SK-N-SH treated with all-trans-retinoic acid at 6 μM for 48 hours (cell line): ENCODE results near the gene SLC12A9.

Experiments used
- ATAC-seq: fragments of 200-7000 bp; cut with Tn5 transposase; 3 replicates; pipeline ENCODE4 v1.9.1; 2020; ENCODE audit warnings: mild to moderate bottlenecking, moderate library complexity
- ARNTL ChIP-seq: fragments of 450-650 bp; formaldehyde crosslinking; IDR thresholded peaks from 2 replicates; pipeline ENCODE4 v1.5.0; 2020; ENCODE audit warnings: low read depth, mild to moderate bottlenecking, moderate library complexity, borderline replicate concordance
- BACH2 ChIP-seq: fragments of 250-450 bp; sonication (Bioruptor Pico); IDR thresholded peaks from 2 replicates; pipeline ENCODE4 v1.9.0; 2021; ENCODE audit warnings: mild to moderate bottlenecking, borderline replicate concordance
- CREB5 ChIP-seq: fragments of 250-450 bp; sonication (Bioruptor Pico); IDR thresholded peaks from 2 replicates; pipeline ENCODE4 v1.5.1; 2020; ENCODE audit warnings: low read depth, mild to moderate bottlenecking, moderate library complexity
- CSDC2 ChIP-seq: fragments of 250-450 bp; sonication (Bioruptor Pico); IDR thresholded peaks from 2 replicates; pipeline ENCODE4 v1.5.0; 2020; ENCODE audit warnings: mild to moderate bottlenecking, moderate library complexity
- ESRRG ChIP-seq: fragments of 250-450 bp; sonication (Bioruptor Pico); IDR thresholded peaks from 2 replicates; pipeline ENCODE4 v1.6.1; 2021; ENCODE audit warnings: mild to moderate bottlenecking
- GLIS3 ChIP-seq: fragments of 250-450 bp; sonication (Bioruptor Pico); IDR thresholded peaks from 2 replicates; pipeline ENCODE4 v1.5.0; 2020; ENCODE audit warnings: mild to moderate bottlenecking, moderate library complexity
- ISL1 ChIP-seq: fragments of 250-450 bp; sonication (Bioruptor Pico); IDR thresholded peaks from 2 replicates; pipeline ENCODE4 v2.1.2; 2022; ENCODE audit warnings: mild to moderate bottlenecking, moderate library complexity
- OSR1 ChIP-seq: fragments of 250-450 bp; sonication (Bioruptor Pico); IDR thresholded peaks from 2 replicates; pipeline ENCODE4 v1.8.0; 2022; ENCODE audit warnings: moderate library complexity, mild to moderate bottlenecking, inconsistent platforms
- POU6F1 ChIP-seq: fragments of 250-450 bp; sonication (Bioruptor Pico); IDR thresholded peaks from 2 replicates; pipeline ENCODE4 v1.8.0; 2021; ENCODE audit warnings: low read depth, mild to moderate bottlenecking, moderate library complexity, borderline replicate concordance
- PPARA ChIP-seq: fragments of 250-450 bp; sonication (Bioruptor Pico); IDR thresholded peaks from 2 replicates; pipeline ENCODE4 v1.5.0; 2020; ENCODE audit warnings: mild to moderate bottlenecking, borderline replicate concordance
- RARB ChIP-seq: fragments of 250-450 bp; sonication (Bioruptor Pico); IDR thresholded peaks from 2 replicates; pipeline ENCODE4 v1.8.0; 2021; ENCODE audit warnings: mild to moderate bottlenecking, moderate library complexity
- SNAI2 ChIP-seq: fragments of 250-450 bp; sonication (Bioruptor Pico); IDR thresholded peaks from 2 replicates; pipeline ENCODE4 v1.5.0; 2020; ENCODE audit warnings: mild to moderate bottlenecking, moderate library complexity
- TCF4 ChIP-seq: fragments of 250-450 bp; sonication (Bioruptor Pico); IDR thresholded peaks from 2 replicates; pipeline ENCODE4 v1.8.0; 2021; ENCODE audit warnings: mild to moderate bottlenecking, moderate library complexity, borderline replicate concordance
- TOX ChIP-seq: fragments of 250-450 bp; sonication (Bioruptor Pico); IDR thresholded peaks from 2 replicates; pipeline ENCODE4 v1.8.0; 2021; ENCODE audit warnings: mild to moderate bottlenecking, moderate library complexity, borderline replicate concordance
- TSHZ2 ChIP-seq: fragments of 250-450 bp; sonication (Bioruptor Pico); IDR thresholded peaks from 2 replicates; pipeline ENCODE4 v1.5.0; 2020; ENCODE audit warnings: mild to moderate bottlenecking, moderate library complexity
- ZFP3 ChIP-seq: fragments of 250-450 bp; sonication (Bioruptor Pico); IDR thresholded peaks from 2 replicates; pipeline ENCODE4 v1.5.0; 2020; ENCODE audit warnings: mild to moderate bottlenecking, moderate library complexity
- ZNF565 ChIP-seq: fragments of 450-650 bp; formaldehyde crosslinking; conservative IDR thresholded peaks from 2 replicates; pipeline ENCODE4 v1.5.0; 2020; ENCODE audit warnings: low read depth, mild to moderate bottlenecking, moderate library complexity
- ZNF70 ChIP-seq: fragments of 450-650 bp; formaldehyde crosslinking; IDR thresholded peaks from 2 replicates; pipeline ENCODE4 v1.5.0; 2020; ENCODE audit warnings: mild to moderate bottlenecking, moderate library complexity
- ZNF8 ChIP-seq: fragments of 450-650 bp; formaldehyde crosslinking; IDR thresholded peaks from 2 replicates; pipeline ENCODE4 v1.5.0; 2020; ENCODE audit warnings: mild to moderate bottlenecking, moderate library complexity
- TF ChIP-seq, protein P1 (sequence below): fragments of 250-450 bp; sonication (Bioruptor Pico); IDR thresholded peaks from 2 replicates; pipeline ENCODE4 v1.5.1; 2021; ENCODE audit warnings: mild to moderate bottlenecking, moderate library complexity
- TF ChIP-seq, protein P2 (sequence below): fragments of 250-450 bp; sonication (Bioruptor Pico); IDR thresholded peaks from 2 replicates; pipeline ENCODE4 v1.8.0; 2020; ENCODE audit warnings: mild to moderate bottlenecking, moderate library complexity, borderline replicate concordance

Gene SLC12A9

GRCh38 chr7:100822236-100823139, 30.0 kb upstream of the SLC12A9 start:
- ATAC-seq = no peak
- TF ChIP-seq BACH2 = no peak
- no peak for TF ChIP-seq ARNTL (CRISPR knock-in tag)
- TF ChIP-seq POU6F1 (CRISPR knock-in tag) = no peak
- no peak for TF ChIP-seq CSDC2 (CRISPR knock-in tag)
- no peak for TF ChIP-seq ZNF8 (CRISPR knock-in tag)
- no peak for TF ChIP-seq ZNF70
- TF ChIP-seq GLIS3 (CRISPR knock-in tag) = no peak
- no peak for TF ChIP-seq ISL1 (CRISPR knock-in tag)
- no peak for TF ChIP-seq ZNF565 (CRISPR knock-in tag)
- TF ChIP-seq, protein P1, sequence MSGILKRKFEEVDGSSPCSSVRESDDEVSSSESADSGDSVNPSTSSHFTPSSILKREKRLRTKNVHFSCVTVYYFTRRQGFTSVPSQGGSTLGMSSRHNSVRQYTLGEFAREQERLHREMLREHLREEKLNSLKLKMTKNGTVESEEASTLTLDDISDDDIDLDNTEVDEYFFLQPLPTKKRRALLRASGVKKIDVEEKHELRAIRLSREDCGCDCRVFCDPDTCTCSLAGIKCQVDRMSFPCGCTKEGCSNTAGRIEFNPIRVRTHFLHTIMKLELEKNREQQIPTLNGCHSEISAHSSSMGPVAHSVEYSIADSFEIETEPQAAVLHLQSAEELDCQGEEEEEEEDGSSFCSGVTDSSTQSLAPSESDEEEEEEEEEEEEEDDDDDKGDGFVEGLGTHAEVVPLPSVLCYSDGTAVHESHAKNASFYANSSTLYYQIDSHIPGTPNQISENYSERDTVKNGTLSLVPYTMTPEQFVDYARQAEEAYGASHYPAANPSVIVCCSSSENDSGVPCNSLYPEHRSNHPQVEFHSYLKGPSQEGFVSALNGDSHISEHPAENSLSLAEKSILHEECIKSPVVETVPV (CRISPR knock-in tag) = no peak
- TF ChIP-seq, protein P2, sequence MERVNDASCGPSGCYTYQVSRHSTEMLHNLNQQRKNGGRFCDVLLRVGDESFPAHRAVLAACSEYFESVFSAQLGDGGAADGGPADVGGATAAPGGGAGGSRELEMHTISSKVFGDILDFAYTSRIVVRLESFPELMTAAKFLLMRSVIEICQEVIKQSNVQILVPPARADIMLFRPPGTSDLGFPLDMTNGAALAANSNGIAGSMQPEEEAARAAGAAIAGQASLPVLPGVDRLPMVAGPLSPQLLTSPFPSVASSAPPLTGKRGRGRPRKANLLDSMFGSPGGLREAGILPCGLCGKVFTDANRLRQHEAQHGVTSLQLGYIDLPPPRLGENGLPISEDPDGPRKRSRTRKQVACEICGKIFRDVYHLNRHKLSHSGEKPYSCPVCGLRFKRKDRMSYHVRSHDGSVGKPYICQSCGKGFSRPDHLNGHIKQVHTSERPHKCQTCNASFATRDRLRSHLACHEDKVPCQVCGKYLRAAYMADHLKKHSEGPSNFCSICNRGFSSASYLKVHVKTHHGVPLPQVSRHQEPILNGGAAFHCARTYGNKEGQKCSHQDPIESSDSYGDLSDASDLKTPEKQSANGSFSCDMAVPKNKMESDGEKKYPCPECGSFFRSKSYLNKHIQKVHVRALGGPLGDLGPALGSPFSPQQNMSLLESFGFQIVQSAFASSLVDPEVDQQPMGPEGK (CRISPR knock-in tag) = no peak
- no peak for TF ChIP-seq CREB5 (CRISPR knock-in tag)
- TF ChIP-seq SNAI2 = no peak
- no peak for TF ChIP-seq RARB (CRISPR knock-in tag)
- TF ChIP-seq ZFP3 (CRISPR knock-in tag) = no peak
- TF ChIP-seq TCF4 (CRISPR knock-in tag) = no peak

DNA sequence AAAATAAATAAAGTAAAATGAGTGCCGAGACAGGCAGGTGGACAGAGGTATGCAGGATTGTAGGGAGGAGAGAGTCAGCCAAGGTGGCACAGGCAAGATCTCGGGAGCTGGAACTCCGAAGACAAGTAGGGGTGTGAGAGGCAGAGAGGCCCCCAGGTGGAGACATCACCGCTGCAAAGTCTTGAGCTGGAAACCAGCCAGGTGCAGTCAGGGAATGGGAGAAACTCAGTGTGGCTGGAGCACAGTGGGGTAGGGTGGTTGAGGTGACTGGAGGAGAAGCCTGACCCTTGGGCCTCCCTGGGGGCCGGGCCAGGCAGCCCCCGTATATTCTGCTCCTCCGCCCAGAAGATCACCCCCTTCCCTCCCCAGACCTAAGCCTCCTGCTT, 29.4 kb upstream of the SLC12A9 start:
- TF ChIP-seq ZNF8 (CRISPR knock-in tag) (no peak), TOX (no peak), CREB5 (CRISPR knock-in tag) (no peak), ARNTL (CRISPR knock-in tag) (no peak), PPARA (CRISPR knock-in tag) (no peak), ESRRG (CRISPR knock-in tag) (no peak), ISL1 (CRISPR knock-in tag) (no peak), OSR1 (CRISPR knock-in tag) (no peak), SNAI2 (no peak), CSDC2 (CRISPR knock-in tag) (no peak), TSHZ2 (CRISPR knock-in tag) (no peak)
- TF ChIP-seq, protein P2 (CRISPR knock-in tag) = no peak
- TF ChIP-seq, protein P1 (CRISPR knock-in tag) = no peak
- TF ChIP-seq, all 23 proteins: peak for 0
- no peak for ATAC-seq
